ENCODE data around the gene ATG9A. TPM values are rescaled to one million over a fixed set of nuclear protein-coding genes. Genes with fewer than 3 reads are reported as not detected.

ATG9A gene
- total RNA-seq, 1 experiment from 2014 or later = 46.4 TPM

DNA sequence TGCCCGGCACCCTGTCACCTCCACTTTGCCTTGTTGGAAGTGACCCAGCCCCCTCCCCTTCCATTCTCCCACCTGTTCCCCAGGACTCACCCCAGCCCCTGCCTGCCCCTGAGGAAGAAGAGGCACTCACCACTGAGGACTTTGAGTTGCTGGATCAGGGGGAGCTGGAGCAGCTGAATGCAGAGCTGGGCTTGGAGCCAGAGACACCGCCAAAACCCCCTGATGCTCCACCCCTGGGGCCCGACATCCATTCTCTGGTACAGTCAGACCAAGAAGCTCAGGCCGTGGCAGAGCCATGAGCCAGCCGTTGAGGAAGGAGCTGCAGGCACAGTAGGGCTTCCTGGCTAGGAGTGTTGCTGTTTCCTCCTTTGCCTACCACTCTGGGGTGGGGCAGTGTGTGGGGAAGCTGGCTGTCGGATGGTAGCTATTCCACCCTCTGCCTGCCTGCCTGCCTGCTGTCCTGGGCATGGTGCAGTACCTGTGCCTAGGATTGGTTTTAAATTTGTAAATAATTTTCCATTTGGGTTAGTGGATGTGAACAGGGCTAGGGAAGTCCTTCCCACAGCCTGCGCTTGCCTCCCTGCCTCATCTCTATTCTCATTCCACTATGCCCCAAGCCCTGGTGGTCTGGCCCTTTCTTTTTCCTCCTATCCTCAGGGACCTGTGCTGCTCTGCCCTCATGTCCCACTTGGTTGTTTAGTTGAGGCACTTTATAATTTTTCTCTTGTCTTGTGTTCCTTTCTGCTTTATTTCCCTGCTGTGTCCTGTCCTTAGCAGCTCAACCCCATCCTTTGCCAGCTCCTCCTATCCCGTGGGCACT lies 46.9 kb downstream of the ATG9A start:
- H3K27me3 Mint-ChIP-seq (ENCODE audit: low read depth) = no peaks in the 10 kb centered on the region; the same call in 1 of the 2 replicates
- H3K36me3 Mint-ChIP-seq (ENCODE audit: insufficient read depth in 1 of 3, low read depth in 3 of 3) = peaks cover 16 to 45% (median 34%) of the 10 kb centered on the region in 3 experiments
- no peak overlapping the region for H2AK5ac ChIP-seq (ENCODE audit: insufficient read length, low read length)
- 0 out of 2 replicates have a peak, but pooled peaks cover 3% of the 10 kb centered on the region for H3K4me1 ChIP-seq (ENCODE audit: insufficient read depth, low read length)
- H4K20me1 ChIP-seq (ENCODE audit: control insufficient read depth, insufficient read depth, insufficient read length) = no peaks in the 10 kb centered on the region
- H3K4ac ChIP-seq (ENCODE audit: low read depth, low read length) = no peak overlapping the region
- no peak overlapping the region for H2BK120ac ChIP-seq (ENCODE audit: low read depth, low read length, poor library complexity, severe bottlenecking)
- H3K18ac ChIP-seq (ENCODE audit: insufficient read length, low read depth, low read length) = no peak overlapping the region
- H2BK20ac ChIP-seq (ENCODE audit: low read depth, low read length, poor library complexity, severe bottlenecking) = no peak overlapping the region
- no peaks in the 10 kb centered on the region for H3K27me3 ChIP-seq (ENCODE audit: insufficient read depth, low read length)
- no CpG with 5 or more reads among the region's 8 CpGs for WGBS (ENCODE audit: extremely low coverage, insufficient read length, low lambda C conversion rate)
- H3K4me1 Mint-ChIP-seq = peaks cover 9 to 10% of the 10 kb centered on the region in 2 experiments
- H3K27ac ChIP-seq (ENCODE audit: insufficient read length, low read depth, low read length) = no peak overlapping the region
- no peak overlapping the region for H4K91ac ChIP-seq (ENCODE audit: insufficient read length, low read depth, low read length)
- no peak overlapping the region for H4K8ac ChIP-seq (replicated peaks; ENCODE audit: insufficient read length, low read depth, low read length)
- H3K56ac ChIP-seq (ENCODE audit: insufficient read length, low read depth, low read length) = no peak overlapping the region
- H4K5ac ChIP-seq (ENCODE audit: insufficient read length, low read depth, low read length) = no peak overlapping the region
- H3K27ac Mint-ChIP-seq = no peak overlapping the region
- H3K9ac ChIP-seq (ENCODE audit: extremely low read depth, insufficient read length, low read length) = no peak overlapping the region
- H3K4me2 ChIP-seq (ENCODE audit: insufficient read depth, insufficient read length, low read length) = no peak overlapping the region
- no peaks in the 10 kb centered on the region for H3K9me3 ChIP-seq (ENCODE audit: control insufficient read depth, low read depth, low read length)
- no peak overlapping the region for H3T11ph ChIP-seq (ENCODE audit: low read length)
- no peak overlapping the region for H2BK5ac ChIP-seq (ENCODE audit: insufficient read length, low read length)
- no peak overlapping the region for H2BK12ac ChIP-seq (ENCODE audit: insufficient read length, low read depth, low read length)
- no peaks in the 10 kb centered on the region; a peak in 2 of 5 replicates for H3K9me3 Mint-ChIP-seq
- H3K79me1 ChIP-seq (ENCODE audit: insufficient read depth, low read depth, low read length, poor library complexity, severe bottlenecking) = peaks cover 3% of the 10 kb centered on the region
- no peak overlapping the region for H2AFZ ChIP-seq (ENCODE audit: low read length)
- peaks cover 7% of the 10 kb centered on the region for H3K23me2 ChIP-seq (ENCODE audit: insufficient read length, low read depth, low read length, poor library complexity, severe bottlenecking)
- TF ChIP-seq CTCF (conservative IDR thresholded peaks at IDR 0.05) = no peak
- no peak for DNase-seq
- H2BK15ac ChIP-seq (ENCODE audit: low read depth, low read length) = no peak overlapping the region
- no peaks in the 10 kb centered on the region for H3K79me2 ChIP-seq (ENCODE audit: insufficient read depth, low read length)
- no peak overlapping the region for H3K14ac ChIP-seq (ENCODE audit: insufficient read depth, low read length)
- no peak overlapping the region for H3K4me3 Mint-ChIP-seq
- H3K23ac ChIP-seq (ENCODE audit: insufficient read length, low read depth, low read length) = no peak overlapping the region

Data from H9 (cell line).